ENCODE results near the gene KLHL40.

GRCh38 chr3:42659451-42660130 is 25.7 kb upstream of the KLHL40 start:
- TF ChIP-seq CTCF (IDR thresholded peaks at IDR 0.05; ENCODE audit: low read length) = no peak
- TF ChIP-seq EZH2 (optimal IDR thresholded peaks at IDR 0.05; ENCODE audit: low read depth, low read length) = no peak
- TF ChIP-seq EZH2phosphoT487 (IDR thresholded peaks at IDR 0.05; ENCODE audit: low read length) = no peak
